Bronchial epithelial cell (primary cell): ENCODE results near the gene CERT1. TPM values are rescaled to one million over a fixed set of nuclear protein-coding genes. Genes with fewer than 3 reads are reported as not detected.

Experiments
- DNase-seq: peaks from one replicate; pipeline ENCODE4 v3.0.0-alpha.2; 2010; ENCODE audit warnings: low read depth
- FAIRE-seq: peaks from 2 replicates; lab custom pipeline; 2011; peaks lifted over from hg19 to GRCh38; lab: Jason Lieb, UNC
- H3K27me3 ChIP-seq: 2 replicates; pipeline ENCODE4 v1.5.1; 2011; ENCODE audit warnings: low read length; ENCODE audit not compliant: control insufficient read depth, insufficient read depth
- H3K36me3 ChIP-seq: 2 replicates; pipeline ENCODE4 v1.5.1; 2011; ENCODE audit warnings: low read length; ENCODE audit not compliant: control insufficient read depth, insufficient read depth
- H3K4me3 ChIP-seq: 2 replicates; pipeline ENCODE4 v1.5.1; 2011; ENCODE audit warnings: mild to moderate bottlenecking, low read depth, low read length, control low read depth
- total RNA-seq: library from RNA; depleted of rRNA; stranded (reverse); fragments of >200 nt; gene quantifications from 2 replicates; pipeline ENCODE4 v1.2.1, GENCODE V29; 2014
- TF ChIP-seq, protein P1 (sequence below): IDR thresholded peaks from 2 replicates; pipeline ENCODE4 v1.5.1; 2011; ENCODE audit warnings: mild to moderate bottlenecking, moderate library complexity, low read length, control low read depth, inconsistent platforms; ENCODE audit not compliant: insufficient read depth, severe bottlenecking

The CERT1 gene
- total RNA-seq, 1 donor from 2014 or later = 20.5 TPM

GRCh38 chr5:75330404-75330803 is 181.0 kb downstream of the CERT1 start:
- TF ChIP-seq, protein P1, sequence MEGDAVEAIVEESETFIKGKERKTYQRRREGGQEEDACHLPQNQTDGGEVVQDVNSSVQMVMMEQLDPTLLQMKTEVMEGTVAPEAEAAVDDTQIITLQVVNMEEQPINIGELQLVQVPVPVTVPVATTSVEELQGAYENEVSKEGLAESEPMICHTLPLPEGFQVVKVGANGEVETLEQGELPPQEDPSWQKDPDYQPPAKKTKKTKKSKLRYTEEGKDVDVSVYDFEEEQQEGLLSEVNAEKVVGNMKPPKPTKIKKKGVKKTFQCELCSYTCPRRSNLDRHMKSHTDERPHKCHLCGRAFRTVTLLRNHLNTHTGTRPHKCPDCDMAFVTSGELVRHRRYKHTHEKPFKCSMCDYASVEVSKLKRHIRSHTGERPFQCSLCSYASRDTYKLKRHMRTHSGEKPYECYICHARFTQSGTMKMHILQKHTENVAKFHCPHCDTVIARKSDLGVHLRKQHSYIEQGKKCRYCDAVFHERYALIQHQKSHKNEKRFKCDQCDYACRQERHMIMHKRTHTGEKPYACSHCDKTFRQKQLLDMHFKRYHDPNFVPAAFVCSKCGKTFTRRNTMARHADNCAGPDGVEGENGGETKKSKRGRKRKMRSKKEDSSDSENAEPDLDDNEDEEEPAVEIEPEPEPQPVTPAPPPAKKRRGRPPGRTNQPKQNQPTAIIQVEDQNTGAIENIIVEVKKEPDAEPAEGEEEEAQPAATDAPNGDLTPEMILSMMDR = no peak
- Histone ChIP-seq H3K4me3 (no peak overlapping the region), H3K36me3 (no peaks in the 10 kb centered on the region), H3K27me3 (no peaks in the 10 kb centered on the region)
- DNase-seq (no peak), FAIRE-seq (no peak)

Other genes with a start within 250 kb of the CERT1 start
- 83.7 and 124 TPM in 2 replicates for gene HMGCR, start 174.4 kb downstream of the CERT1 start, total RNA-seq
- 22.4 and 23.8 TPM in 2 replicates for gene POLK, start 262 bp upstream of the CERT1 start, total RNA-seq
- gene ANKDD1B, start 99.8 kb upstream of the CERT1 start, total RNA-seq = 1.3 and 1.9 TPM in 2 replicates
- 8.3 and 16.3 TPM in 2 replicates for gene POC5, start 205.8 kb upstream of the CERT1 start, total RNA-seq